ENCODE measurements around the gene COL27A1.

The COL27A1 gene

GRCh38 chr9:114192539-114192938, 37.2 kb downstream of the COL27A1 start:
- Histone ChIP-seq H3K9ac (ENCODE audit: low read length) (no peak overlapping the region), H3K4me1 (ENCODE audit: control insufficient read depth, insufficient read depth, low read length) (no peaks in the 10 kb centered on the region), H3K9me3 (ENCODE audit: control insufficient read depth, low read length) (peaks cover 11% of the 10 kb centered on the region), H3K4me3 (ENCODE audit: low read length) (no peak overlapping the region), H3K27me3 (replicated peaks; ENCODE audit: control insufficient read depth, insufficient read depth, low read length) (no peaks in the 10 kb centered on the region), H3K36me3 (ENCODE audit: control insufficient read depth, insufficient read depth, low read length, severe bottlenecking) (peaks cover 67% of the 10 kb centered on the region)
- DNase-seq (ENCODE audit: low read depth), result no peak

DNA sequence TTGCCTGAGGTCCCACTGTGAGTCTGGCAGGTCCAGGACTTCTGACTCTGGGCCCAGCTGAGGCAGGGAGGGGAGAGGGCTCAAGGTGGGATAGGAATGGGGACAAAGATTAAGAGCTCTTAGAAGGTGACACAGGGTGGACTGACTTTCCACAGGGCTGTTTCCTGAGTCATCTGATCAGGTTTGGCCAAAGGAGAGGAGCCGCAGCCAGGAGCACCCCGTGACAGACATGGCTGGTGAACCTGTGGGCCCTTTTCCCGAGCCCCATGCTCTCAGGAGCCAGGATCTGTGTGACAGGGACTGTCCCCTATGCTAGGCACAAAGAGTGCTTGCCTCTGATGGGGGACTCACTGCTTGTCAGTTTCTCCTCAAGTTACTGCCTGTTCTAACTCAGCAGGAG, 37.8 kb downstream of the COL27A1 start:
- DNase-seq (ENCODE audit: low read depth), result no peak
- Histone ChIP-seq H3K4me1 (ENCODE audit: control insufficient read depth, insufficient read depth, low read length) (no peaks in the 10 kb centered on the region), H3K4me3 (ENCODE audit: low read length) (no peak overlapping the region), H3K27me3 (replicated peaks; ENCODE audit: control insufficient read depth, insufficient read depth, low read length) (no peaks in the 10 kb centered on the region), H3K9ac (ENCODE audit: low read length) (no peak overlapping the region), H3K36me3 (ENCODE audit: control insufficient read depth, insufficient read depth, low read length, severe bottlenecking) (peaks cover 67% of the 10 kb centered on the region), H3K9me3 (ENCODE audit: control insufficient read depth, low read length) (peaks cover 11% of the 10 kb centered on the region)

DNA sequence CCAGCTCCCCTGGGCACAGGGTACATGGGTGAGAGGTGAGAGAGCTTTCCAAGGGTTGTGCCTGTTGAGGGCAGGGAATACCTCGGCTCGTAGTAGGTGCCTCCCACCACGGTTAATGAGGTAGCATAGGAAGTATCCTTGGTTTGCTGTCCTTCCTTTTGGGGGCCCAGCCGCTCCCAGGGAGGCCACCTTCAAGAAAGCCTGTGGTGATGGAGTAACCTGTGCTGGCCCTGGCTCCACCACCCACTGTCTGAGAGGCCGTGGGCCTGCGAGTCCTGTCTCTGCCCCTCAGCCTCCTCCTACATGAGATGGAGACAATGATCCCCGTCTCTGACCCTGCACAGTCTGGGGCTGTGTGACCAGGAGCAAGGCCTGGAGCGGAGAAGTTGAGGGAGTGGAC, 40.8 kb downstream of the COL27A1 start:
- H3K36me3 ChIP-seq (ENCODE audit: control insufficient read depth, insufficient read depth, low read length, severe bottlenecking), result peaks cover 77% of the 10 kb centered on the region
- H3K9me3 ChIP-seq (ENCODE audit: control insufficient read depth, low read length), result no peaks in the 10 kb centered on the region
- H3K4me1 ChIP-seq (ENCODE audit: control insufficient read depth, insufficient read depth, low read length), result no peaks in the 10 kb centered on the region
- H3K9ac ChIP-seq (ENCODE audit: low read length), result no peak overlapping the region
- no peak for DNase-seq (ENCODE audit: low read depth)
- no peak overlapping the region for H3K4me3 ChIP-seq (ENCODE audit: low read length)
- H3K27me3 ChIP-seq (replicated peaks; ENCODE audit: control insufficient read depth, insufficient read depth, low read length), result no peaks in the 10 kb centered on the region

DNA sequence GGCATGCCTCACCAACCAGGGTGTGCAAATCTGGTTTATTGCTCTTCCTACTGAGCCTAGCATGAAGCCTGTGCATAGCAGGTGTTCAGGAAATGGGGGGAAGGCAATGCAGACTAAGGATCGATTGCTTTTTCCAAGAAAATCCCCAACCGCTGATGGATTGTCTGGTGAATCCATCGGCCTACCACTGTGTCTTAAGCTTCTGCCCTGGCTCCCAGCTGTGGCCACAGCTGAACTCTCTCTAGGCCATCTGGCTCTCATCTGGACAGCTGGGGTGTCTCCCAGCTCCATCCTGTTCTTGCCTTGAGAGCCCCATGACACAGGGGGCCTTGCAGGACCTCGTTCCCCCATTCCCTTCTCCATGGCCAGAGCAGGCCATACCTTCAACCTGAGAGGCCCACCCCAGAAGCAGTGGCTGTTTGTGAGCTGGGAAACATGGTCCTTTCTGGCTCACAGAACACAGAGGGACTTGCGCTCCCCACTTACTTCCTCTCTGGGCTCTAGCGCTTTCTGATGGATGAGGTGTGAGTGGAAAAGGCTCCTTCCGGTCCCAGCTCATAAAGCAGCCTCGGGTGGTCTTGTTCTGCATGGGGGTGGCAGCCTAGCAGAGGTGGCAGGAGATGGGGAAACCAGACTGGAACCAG, 41.8 kb downstream of the COL27A1 start:
- Histone ChIP-seq H3K9me3 (ENCODE audit: control insufficient read depth, low read length) (no peaks in the 10 kb centered on the region), H3K36me3 (ENCODE audit: control insufficient read depth, insufficient read depth, low read length, severe bottlenecking) (peaks cover 80% of the 10 kb centered on the region), H3K27me3 (replicated peaks; ENCODE audit: control insufficient read depth, insufficient read depth, low read length) (no peaks in the 10 kb centered on the region), H3K4me1 (ENCODE audit: control insufficient read depth, insufficient read depth, low read length) (no peaks in the 10 kb centered on the region), H3K9ac (ENCODE audit: low read length) (no peak overlapping the region), H3K4me3 (ENCODE audit: low read length) (no peak overlapping the region)
- DNase-seq (ENCODE audit: low read depth), result no peak

- Histone ChIP-seq H3K4me3 (ENCODE audit: low read length) (no peak overlapping the region), H3K9ac (ENCODE audit: low read length) (no peak overlapping the region), H3K36me3 (ENCODE audit: control insufficient read depth, insufficient read depth, low read length, severe bottlenecking) (peaks cover 82% of the 10 kb centered on the region), H3K9me3 (ENCODE audit: control insufficient read depth, low read length) (no peaks in the 10 kb centered on the region), H3K4me1 (ENCODE audit: control insufficient read depth, insufficient read depth, low read length) (peaks cover 11% of the 10 kb centered on the region), H3K27me3 (replicated peaks; ENCODE audit: control insufficient read depth, insufficient read depth, low read length) (no peaks in the 10 kb centered on the region)
- DNase-seq (ENCODE audit: low read depth), result no peak
Measured at GRCh38 chr9:114198249-114199040, 43.1 kb downstream of the COL27A1 start.

GRCh38 chr9:114200721-114201300, 45.5 kb downstream of the COL27A1 start:
- peaks cover 15% of the 10 kb centered on the region for H3K4me1 ChIP-seq (ENCODE audit: control insufficient read depth, insufficient read depth, low read length)
- H3K4me3 ChIP-seq (ENCODE audit: low read length), result no peak overlapping the region
- no peak overlapping the region for H3K9ac ChIP-seq (ENCODE audit: low read length)
- H3K9me3 ChIP-seq (ENCODE audit: control insufficient read depth, low read length), result no peaks in the 10 kb centered on the region
- peaks cover 71% of the 10 kb centered on the region for H3K36me3 ChIP-seq (ENCODE audit: control insufficient read depth, insufficient read depth, low read length, severe bottlenecking)
- H3K27me3 ChIP-seq (replicated peaks; ENCODE audit: control insufficient read depth, insufficient read depth, low read length), result no peaks in the 10 kb centered on the region
- no peak for DNase-seq (ENCODE audit: low read depth)

- DNase-seq (ENCODE audit: low read depth), result no peak
- Histone ChIP-seq H3K27me3 (replicated peaks; ENCODE audit: control insufficient read depth, insufficient read depth, low read length) (no peaks in the 10 kb centered on the region), H3K4me3 (ENCODE audit: low read length) (no peak overlapping the region), H3K4me1 (ENCODE audit: control insufficient read depth, insufficient read depth, low read length) (peaks cover 27% of the 10 kb centered on the region), H3K9ac (ENCODE audit: low read length) (no peak overlapping the region), H3K9me3 (ENCODE audit: control insufficient read depth, low read length) (no peaks in the 10 kb centered on the region), H3K36me3 (ENCODE audit: control insufficient read depth, insufficient read depth, low read length, severe bottlenecking) (peaks cover 63% of the 10 kb centered on the region)
Measured at GRCh38 chr9:114202396-114202795, 47.1 kb downstream of the COL27A1 start.

DNA sequence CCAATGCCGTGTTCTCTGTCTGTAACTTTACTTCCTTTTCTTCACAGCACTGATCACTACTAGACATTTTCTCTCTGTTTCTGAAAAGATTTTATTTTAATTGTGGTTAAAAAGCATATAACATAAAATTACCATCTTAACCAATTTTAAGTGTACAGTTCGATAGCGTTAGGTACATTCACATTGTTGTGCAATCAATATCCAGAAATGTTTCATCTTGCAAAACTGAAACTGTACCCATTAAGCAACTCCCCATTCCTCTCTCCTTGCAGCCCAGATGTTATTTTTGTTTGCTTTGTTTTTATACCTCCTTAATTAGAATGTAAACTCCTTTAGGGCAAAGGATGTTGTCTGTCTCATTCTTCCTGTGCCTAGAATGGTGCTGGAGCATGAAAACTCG, 47.5 kb downstream of the COL27A1 start:
- Histone ChIP-seq H3K9ac (ENCODE audit: low read length) (no peak overlapping the region), H3K9me3 (ENCODE audit: control insufficient read depth, low read length) (no peaks in the 10 kb centered on the region), H3K36me3 (ENCODE audit: control insufficient read depth, insufficient read depth, low read length, severe bottlenecking) (peaks cover 58% of the 10 kb centered on the region), H3K4me1 (ENCODE audit: control insufficient read depth, insufficient read depth, low read length) (peaks cover 31% of the 10 kb centered on the region), H3K27me3 (replicated peaks; ENCODE audit: control insufficient read depth, insufficient read depth, low read length) (no peaks in the 10 kb centered on the region), H3K4me3 (ENCODE audit: low read length) (no peak overlapping the region)
- peak; percentile 74 for DNase-seq (ENCODE audit: low read depth)

DNA sequence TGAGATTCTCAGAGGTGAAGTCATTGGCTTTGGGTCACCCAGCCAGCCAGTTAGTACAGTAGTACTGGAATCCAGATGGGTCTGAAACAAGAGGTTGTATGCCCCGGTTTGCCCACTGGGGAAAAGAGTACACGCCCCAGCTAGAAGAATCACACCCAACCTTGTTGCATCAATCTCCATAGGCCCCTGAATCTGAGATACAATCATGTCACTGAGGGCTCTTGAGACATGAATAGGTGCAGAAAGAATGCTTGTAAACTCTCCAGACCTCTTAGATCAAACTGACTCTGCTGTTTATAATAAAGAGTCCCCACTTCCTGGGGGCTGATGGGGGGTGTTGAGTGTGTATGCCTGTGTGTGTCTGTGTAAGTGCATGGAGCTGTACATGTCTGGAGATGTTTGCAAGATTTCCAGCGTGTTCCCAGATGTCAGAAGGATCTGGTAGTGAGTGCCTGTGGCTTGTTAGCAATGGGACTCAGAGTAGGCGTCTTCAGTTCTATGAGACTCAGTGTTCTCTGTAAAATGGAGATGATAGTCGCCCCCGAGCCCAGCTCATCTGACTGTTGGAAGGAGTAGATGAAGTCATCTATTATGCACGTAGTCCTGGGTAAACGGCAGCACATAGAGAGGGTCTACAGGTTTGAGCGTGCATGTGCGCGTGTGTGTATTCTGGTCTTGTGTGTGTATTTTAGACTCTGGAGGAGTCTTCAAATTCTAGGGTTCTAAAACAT, 48.2 kb downstream of the COL27A1 start:
- H3K4me1 ChIP-seq (ENCODE audit: control insufficient read depth, insufficient read depth, low read length), result peaks cover 31% of the 10 kb centered on the region
- DNase-seq (ENCODE audit: low read depth), result peak; percentile 24
- H3K4me3 ChIP-seq (ENCODE audit: low read length), result no peak overlapping the region
- H3K36me3 ChIP-seq (ENCODE audit: control insufficient read depth, insufficient read depth, low read length, severe bottlenecking), result peaks cover 51% of the 10 kb centered on the region
- H3K27me3 ChIP-seq (replicated peaks; ENCODE audit: control insufficient read depth, insufficient read depth, low read length), result no peaks in the 10 kb centered on the region
- H3K9me3 ChIP-seq (ENCODE audit: control insufficient read depth, low read length), result no peaks in the 10 kb centered on the region
- H3K9ac ChIP-seq (ENCODE audit: low read length), result no peak overlapping the region

DNA sequence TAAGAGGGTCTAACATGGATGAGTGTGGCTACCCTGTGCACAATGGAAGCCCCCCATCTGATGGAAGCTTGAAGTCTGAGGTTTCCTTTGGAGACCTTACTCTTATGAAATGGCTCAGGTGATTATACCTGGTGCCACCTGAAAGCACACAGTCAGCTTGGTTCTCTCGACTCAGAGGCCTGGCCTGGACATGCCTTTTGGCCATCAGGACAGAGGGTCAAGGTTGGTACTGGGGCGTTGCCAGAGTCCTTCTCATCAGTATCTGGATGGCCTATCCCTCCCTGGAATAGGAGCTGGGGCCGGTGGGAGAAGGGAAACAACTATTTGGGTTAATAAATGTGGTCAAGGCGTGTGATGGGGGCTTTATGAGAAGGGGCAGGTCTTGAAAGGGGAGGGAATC, 48.9 kb downstream of the COL27A1 start:
- Histone ChIP-seq H3K4me3 (ENCODE audit: low read length) (no peak overlapping the region), H3K4me1 (ENCODE audit: control insufficient read depth, insufficient read depth, low read length) (peaks cover 31% of the 10 kb centered on the region), H3K9me3 (ENCODE audit: control insufficient read depth, low read length) (no peaks in the 10 kb centered on the region), H3K36me3 (ENCODE audit: control insufficient read depth, insufficient read depth, low read length, severe bottlenecking) (peaks cover 48% of the 10 kb centered on the region), H3K9ac (ENCODE audit: low read length) (no peak overlapping the region), H3K27me3 (replicated peaks; ENCODE audit: control insufficient read depth, insufficient read depth, low read length) (no peaks in the 10 kb centered on the region)
- no peak for DNase-seq (ENCODE audit: low read depth)

All from adipocyte (in vitro differentiated cells).